GM12891 (cell line): ENCODE measurements around the gene GDF3.

Source experiments
- PAX5 ChIP-seq: IDR thresholded peaks from 2 replicates; pipeline ENCODE4 v1.6.1; 2011; ENCODE audit warnings: low read length, moderate library complexity, mild to moderate bottlenecking; ENCODE audit not compliant: insufficient read depth, severe bottlenecking
- POLR2A ChIP-seq: IDR thresholded peaks from 2 replicates; pipeline ENCODE4 v1.6.1; 2011; ENCODE audit warnings: low read depth, low read length, control low read depth
- POU2F2 ChIP-seq: IDR thresholded peaks from 2 replicates; pipeline ENCODE4 v1.6.1; 2011; ENCODE audit warnings: low read depth, mild to moderate bottlenecking, control low read depth, low read length, moderate library complexity
- SPI1 ChIP-seq: IDR thresholded peaks from 2 replicates; pipeline ENCODE4 v1.6.1; 2011; ENCODE audit warnings: low read depth, low read length, control low read depth

- TF ChIP-seq PAX5 (no peak), POLR2A (no peak), POU2F2 (no peak), SPI1 (no peak)
Measured at GRCh38 chr12:7679251-7680045, 16.1 kb downstream of the GDF3 start.
